SH-SY5Y (cell line): ENCODE data around the gene MYO10.

Experiments
- GATA2 ChIP-seq: IDR thresholded peaks from 2 replicates; pipeline ENCODE4 v1.6.1; 2011; ENCODE audit warnings: mild to moderate bottlenecking, low read depth, low read length
- GATA3 ChIP-seq: IDR thresholded peaks from 2 replicates; pipeline ENCODE4 v1.6.1; 2011; ENCODE audit warnings: low read depth, mild to moderate bottlenecking, low read length, moderate library complexity

GRCh38 chr5:16932401-16932800, 3.7 kb downstream of the MYO10 start:
- no peak for TF ChIP-seq GATA2
- no peak for TF ChIP-seq GATA3
